Activated T-cell treated with anti-CD3 and anti-CD28 coated beads, Interleukin-2, amount 50 U/mL, for 48 hours (primary cell): Measurements from ENCODE around the gene CDH13.

ENCODE experiments used
- DNase-seq, 2 experiments: peaks; one replicate each; pipeline ENCODE4 v3.0.0-alpha.2; 2020

Gene CDH13

GRCh38 chr16:83653785-83654184 is 1027.0 kb downstream of the CDH13 start:
- no peak for DNase-seq

- DNase-seq, result no peak
Observed at GRCh38 chr16:83660282-83660681, 1033.5 kb downstream of the CDH13 start.

GRCh38 chr16:83661656-83662055 is 1034.9 kb downstream of the CDH13 start:
- no peak for DNase-seq

- no peak for DNase-seq
Observed at GRCh38 chr16:83666449-83666848, 1039.7 kb downstream of the CDH13 start.

- no peak for DNase-seq
Observed at GRCh38 chr16:83669456-83669855, 1042.7 kb downstream of the CDH13 start.

GRCh38 chr16:83674931-83675535 is 1048.3 kb downstream of the CDH13 start:
- no peak for DNase-seq

GRCh38 chr16:83676086-83676485 is 1049.3 kb downstream of the CDH13 start:
- DNase-seq, result no peak

- DNase-seq, result no peak
Observed at GRCh38 chr16:83680980-83681379, 1054.2 kb downstream of the CDH13 start.

- no peak for DNase-seq
Observed at GRCh38 chr16:83681381-83681956, 1054.7 kb downstream of the CDH13 start.

- no peak for DNase-seq
Observed at GRCh38 chr16:83682116-83682867, 1055.5 kb downstream of the CDH13 start.

GRCh38 chr16:83682868-83683235 is 1056.1 kb downstream of the CDH13 start:
- DNase-seq, result no peak

- DNase-seq, result no peak
Observed at GRCh38 chr16:83685615-83686165, 1058.9 kb downstream of the CDH13 start.

- DNase-seq, result no peak
Observed at GRCh38 chr16:83686726-83687125, 1060.0 kb downstream of the CDH13 start.

GRCh38 chr16:83689385-83689831 is 1062.6 kb downstream of the CDH13 start:
- DNase-seq, result no peak

- no peak for DNase-seq
Observed at GRCh38 chr16:83692224-83692623, 1065.5 kb downstream of the CDH13 start.

GRCh38 chr16:83698964-83699363 is 1072.2 kb downstream of the CDH13 start:
- no peak for DNase-seq

GRCh38 chr16:83699817-83700216 is 1073.0 kb downstream of the CDH13 start:
- DNase-seq, result no peak

GRCh38 chr16:83700918-83701317 is 1074.1 kb downstream of the CDH13 start:
- DNase-seq, result no peak

- peak; percentile 19 to 25 for DNase-seq
Observed at GRCh38 chr16:83701494-83701893, 1074.7 kb downstream of the CDH13 start.

- DNase-seq, result no peak
Observed at GRCh38 chr16:83704656-83705055, 1077.9 kb downstream of the CDH13 start.

- DNase-seq, result no peak
Observed at GRCh38 chr16:83705856-83706255, 1079.1 kb downstream of the CDH13 start.

- no peak for DNase-seq
Observed at GRCh38 chr16:83706394-83706793, 1079.6 kb downstream of the CDH13 start.

GRCh38 chr16:83711069-83711468 is 1084.3 kb downstream of the CDH13 start:
- no peak for DNase-seq

GRCh38 chr16:83713597-83713996 is 1086.8 kb downstream of the CDH13 start:
- DNase-seq, result no peak
